GM23248 (cell line): Measurements from ENCODE around the gene TMEM121B.

ENCODE experiments used
- EZH2 ChIP-seq: fragments of 200-600 bp; sonication (generic); IDR thresholded peaks from 2 replicates; pipeline ENCODE4 v1.6.1; 2018; ENCODE audit warnings: antibody characterized with exemption, mild to moderate bottlenecking; ENCODE audit not compliant: insufficient read depth, poor library complexity, severe bottlenecking
- EZH2phosphoT487 ChIP-seq: fragments of 200-600 bp; sonication (generic); IDR thresholded peaks from 2 replicates; pipeline ENCODE4 v1.6.1; 2018; ENCODE audit warnings: antibody characterized with exemption, moderate library complexity, mild to moderate bottlenecking, low read depth; ENCODE audit not compliant: insufficient read depth

DNA sequence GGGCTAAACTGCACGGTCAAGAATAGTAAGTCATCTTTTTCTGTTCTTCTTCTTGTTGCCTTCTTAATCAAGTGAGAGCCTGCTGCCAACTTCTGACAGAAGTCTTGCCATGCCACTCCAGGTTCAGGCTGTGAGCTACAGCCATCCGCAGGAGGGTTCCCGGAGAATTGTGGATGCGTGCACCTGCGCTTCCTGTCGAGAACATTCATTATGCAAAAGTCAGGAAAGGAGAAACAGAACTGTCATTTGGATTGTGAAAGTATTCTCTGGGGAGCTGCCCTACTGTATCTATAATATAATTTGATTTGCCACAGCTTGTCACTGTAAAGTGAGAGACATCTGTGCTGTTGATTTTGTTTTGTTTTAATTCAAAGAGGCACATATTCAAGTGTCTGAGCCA lies 24.1 kb downstream of the TMEM121B start:
- no peak for TF ChIP-seq EZH2
- no peak for TF ChIP-seq EZH2phosphoT487
